Adrenal gland (tissue), 12 donors: ENCODE data around the gene POLR3A. TPM values are rescaled to one million over a fixed set of nuclear protein-coding genes. Genes with fewer than 3 reads are reported as not detected.

ENCODE experiments used
- DNase-seq, 7 donors: peaks; one replicate each; pipeline ENCODE4 v3.0.0-alpha.2; 2019 to 2020
- H3K27ac ChIP-seq, 5 donors: fragments of 200-600 bp; sonication (generic) in 4 of 5; 1 replicate in 3 of 5; 2 replicates in 2 of 5; pipeline versions ENCODE4 v1.5.1 to v1.8.0; 2016 to 2020; ENCODE audit warnings: mild to moderate bottlenecking in 1 of 5
- H3K27me3 ChIP-seq: fragments of 200-600 bp; 2 replicates; pipeline ENCODE4 v1.8.0; 2021
- H3K36me3 ChIP-seq, 2 donors: fragments of 200-600 bp; replicated peaks in 1 of 2; 1 replicate in 1 of 2; 2 replicates in 1 of 2; pipeline versions ENCODE4 v1.5.1 to v1.8.0; 2018 to 2022
- H3K4me1 ChIP-seq, 2 donors: fragments of 200-600 bp; replicated peaks in 1 of 2; 1 replicate in 1 of 2; 2 replicates in 1 of 2; pipeline versions ENCODE4 v1.5.1 to v1.8.0; 2018 to 2021
- H3K4me3 ChIP-seq, 4 donors: fragments of 200-600 bp; sonication (generic) in 3 of 4; one replicate each; pipeline ENCODE4 v1.5.1; 2016 to 2018
- H3K9me3 ChIP-seq, 3 donors: fragments of 200-600 bp; sonication (generic) in 1 of 3; replicated peaks in 1 of 3; 1 replicate in 2 of 3; 2 replicates in 1 of 3; pipeline versions ENCODE4 v1.5.1 to v1.8.0; 2016 to 2021
- POLR2A ChIP-seq, 2 donors: fragments of 450-650 bp; IDR thresholded peaks; one replicate each; pipeline ENCODE4 v1.6.1; 2017; ENCODE audit warnings: antibody characterized with exemption in 2 of 2, mild to moderate bottlenecking in 2 of 2, moderate library complexity in 1 of 2
- WGBS, 4 donors: extraction: QIAGEN DNeasy Blood & Tissue Kit in 2 of 4; methylation state at CpG; one replicate each; pipeline versions ENCODE4 v1.1.5 to v1.1.7; 2013 to 2017; 5-methylcytosine and 5-hydroxymethylcytosine counted together
- intact Hi-C, 2 donors: fragments of 100-400 bp; cut with DNase I; formaldehyde crosslinking; loops; one replicate each; pipeline versions ENCODE4 v1.14.1 to v1.15.0; 2022 to 2023
- polyA plus RNA-seq, 3 donors: library from polyadenylated mRNA; stranded (reverse); fragments of 200-250 nt in 2 of 3; fragments of 350-450 nt in 1 of 3; fragmentation: Illumina TruSeq in 1 of 3; extraction: RNeasy Lipid Tissue Mini Kit (QIAGEN cat#74804) in 1 of 3; gene quantifications; one replicate each; pipeline ENCODE4 v1.2.3, GENCODE V29; 2013 to 2014
- total RNA-seq, 9 donors: library from RNA; depleted of rRNA in 4 of 9; stranded (reverse); fragments of >200 nt in 4 of 9; fragments of 120-200 nt in 1 of 9; fragmentation: NEBNext Ultra II Directional in 1 of 9; extraction: Animal tissue kit (Norgen Biotek cat#: 25700) in 1 of 9; gene quantifications; one replicate each; pipeline versions ENCODE4 v1.1.0 to v1.2.4, GENCODE V29; 2013 to 2023
- TF ChIP-seq, protein P1 (sequence below), 6 experiments: fragments of 450-650 bp in 4 of 6; fragments of 200-600 bp in 2 of 6; sonication (generic) in 1 of 6; IDR thresholded peaks; 1 replicate in 5 of 6; 2 replicates in 1 of 6; pipeline versions ENCODE4 v1.5.1 to v1.8.0; 2016 to 2021; ENCODE audit warnings: antibody characterized with exemption in 6 of 6, mild to moderate bottlenecking in 2 of 6, moderate library complexity in 1 of 6
- donor health status: healthy with polysubstance abuse.
- donor health status: Bipolar disorder and iron deficiency.
- donor health status: DM: yes; HTN: yes; CAD: no.
- donor health status: DM: no; HTN: no; CAD: no.
- donor health status: DM: no; HTN: no; CAD: no.
- donor health status: DM: yes; HTN: yes; CAD: no.

The POLR3A gene
- total and polyA plus RNA-seq, 12 donors = 6.8 to 18.4 (median 14.8) TPM

DNA sequence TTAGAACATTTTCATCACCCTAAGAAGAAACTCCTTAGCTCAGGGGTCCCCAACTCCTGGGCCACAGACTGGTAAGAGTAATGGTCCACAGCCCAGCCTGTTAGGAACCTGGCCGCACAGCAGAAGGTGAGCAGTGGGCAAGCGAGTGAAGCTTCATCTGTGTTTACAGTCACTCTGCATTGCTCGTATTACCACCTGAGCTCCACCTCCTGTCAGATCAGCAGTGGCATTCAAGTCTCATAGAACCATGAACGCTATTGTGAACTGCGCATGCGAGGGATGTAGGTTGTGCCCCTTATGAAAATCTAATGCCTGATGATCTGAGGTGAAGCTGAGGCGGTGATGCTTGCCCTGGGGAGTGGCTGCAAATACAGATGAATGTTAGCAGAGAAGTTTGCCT, 65.4 kb downstream of the POLR3A start:
- no peak for DNase-seq
- H3K4me1 ChIP-seq = no peaks in the 10 kb centered on the region
- no peak overlapping the region for H3K27ac ChIP-seq
- no peaks in the 10 kb centered on the region for H3K9me3 ChIP-seq
- H3K27me3 ChIP-seq = no peaks in the 10 kb centered on the region
- H3K36me3 ChIP-seq = no peaks in the 10 kb centered on the region
- intact Hi-C loops = no loop called here
- H3K4me3 ChIP-seq = no peak overlapping the region
- 95 to 98% (median 97%) methylated on average over 6 to 7 of the region's 7 CpGs for WGBS, 4 donors
- TF ChIP-seq, protein P1, sequence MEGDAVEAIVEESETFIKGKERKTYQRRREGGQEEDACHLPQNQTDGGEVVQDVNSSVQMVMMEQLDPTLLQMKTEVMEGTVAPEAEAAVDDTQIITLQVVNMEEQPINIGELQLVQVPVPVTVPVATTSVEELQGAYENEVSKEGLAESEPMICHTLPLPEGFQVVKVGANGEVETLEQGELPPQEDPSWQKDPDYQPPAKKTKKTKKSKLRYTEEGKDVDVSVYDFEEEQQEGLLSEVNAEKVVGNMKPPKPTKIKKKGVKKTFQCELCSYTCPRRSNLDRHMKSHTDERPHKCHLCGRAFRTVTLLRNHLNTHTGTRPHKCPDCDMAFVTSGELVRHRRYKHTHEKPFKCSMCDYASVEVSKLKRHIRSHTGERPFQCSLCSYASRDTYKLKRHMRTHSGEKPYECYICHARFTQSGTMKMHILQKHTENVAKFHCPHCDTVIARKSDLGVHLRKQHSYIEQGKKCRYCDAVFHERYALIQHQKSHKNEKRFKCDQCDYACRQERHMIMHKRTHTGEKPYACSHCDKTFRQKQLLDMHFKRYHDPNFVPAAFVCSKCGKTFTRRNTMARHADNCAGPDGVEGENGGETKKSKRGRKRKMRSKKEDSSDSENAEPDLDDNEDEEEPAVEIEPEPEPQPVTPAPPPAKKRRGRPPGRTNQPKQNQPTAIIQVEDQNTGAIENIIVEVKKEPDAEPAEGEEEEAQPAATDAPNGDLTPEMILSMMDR (IDR thresholded peaks at IDR 0.05) = no peak

- no peaks in the 10 kb centered on the region for H3K27me3 ChIP-seq
- intact Hi-C loops = no loop called here
- DNase-seq = no peak
Observed at GRCh38 chr10:77962350-77963146, 66.8 kb downstream of the POLR3A start.

GRCh38 chr10:77961668-77962067, 67.6 kb downstream of the POLR3A start:
- H3K27ac ChIP-seq = no peak overlapping the region
- H3K4me1 ChIP-seq = no peaks in the 10 kb centered on the region
- H3K9me3 ChIP-seq = no peaks in the 10 kb centered on the region
- WGBS, 4 donors = 91 to 98% (median 96%) methylated on average over 6 of the region's 6 CpGs
- no peak overlapping the region for H3K4me3 ChIP-seq
- no peaks in the 10 kb centered on the region for H3K27me3 ChIP-seq
- intact Hi-C loops = no loop called here
- no peak for DNase-seq
- H3K36me3 ChIP-seq = no peaks in the 10 kb centered on the region
- no peak for TF ChIP-seq POLR2A (IDR thresholded peaks at IDR 0.05)
- TF ChIP-seq, protein P1 (IDR thresholded peaks at IDR 0.05) = no peak

More at GRCh38 chr10:77962350-77963146, 66.8 kb downstream of the POLR3A start:
- Histone ChIP-seq H3K4me3 (no peak overlapping the region), H3K36me3 (no peaks in the 10 kb centered on the region), H3K9me3 (no peaks in the 10 kb centered on the region), H3K4me1 (no peaks in the 10 kb centered on the region), H3K27ac (no peak overlapping the region)
- 87 to 94% (median 90%) methylated on average over 7 of the region's 7 CpGs for WGBS, 4 donors
- TF ChIP-seq POLR2A (IDR thresholded peaks at IDR 0.05) = no peak
- TF ChIP-seq, protein P1 (IDR thresholded peaks at IDR 0.05) = no peak

GRCh38 chr10:77960829-77961329, 68.4 kb downstream of the POLR3A start:
- Histone ChIP-seq H3K27me3 (no peaks in the 10 kb centered on the region), H3K4me1 (no peaks in the 10 kb centered on the region), H3K4me3 (no peak overlapping the region), H3K9me3 (no peaks in the 10 kb centered on the region), H3K27ac (no peak overlapping the region), H3K36me3 (no peaks in the 10 kb centered on the region)
- TF ChIP-seq, protein P1 (IDR thresholded peaks at IDR 0.05) = no peak
- TF ChIP-seq POLR2A (IDR thresholded peaks at IDR 0.05) = no peak
- intact Hi-C loops = no loop called here
- 85 to 94% (median 92%) methylated on average over 6 of the region's 6 CpGs for WGBS, 4 donors
- no peak for DNase-seq
